Hypothalamus (tissue), 51 donors: ENCODE data around the gene ITPKB.
"Not testable (repeated sequence)": the region's sequence is repeated elsewhere in the genome, so short reads cannot be mapped to it uniquely, and the experiment has no call there.

ENCODE experiments used
- DNase-seq, 51 donors: peaks; one replicate each; lab custom pipeline; 2025; lab: John Stamatoyannopoulos, UW

The ITPKB gene

DNA sequence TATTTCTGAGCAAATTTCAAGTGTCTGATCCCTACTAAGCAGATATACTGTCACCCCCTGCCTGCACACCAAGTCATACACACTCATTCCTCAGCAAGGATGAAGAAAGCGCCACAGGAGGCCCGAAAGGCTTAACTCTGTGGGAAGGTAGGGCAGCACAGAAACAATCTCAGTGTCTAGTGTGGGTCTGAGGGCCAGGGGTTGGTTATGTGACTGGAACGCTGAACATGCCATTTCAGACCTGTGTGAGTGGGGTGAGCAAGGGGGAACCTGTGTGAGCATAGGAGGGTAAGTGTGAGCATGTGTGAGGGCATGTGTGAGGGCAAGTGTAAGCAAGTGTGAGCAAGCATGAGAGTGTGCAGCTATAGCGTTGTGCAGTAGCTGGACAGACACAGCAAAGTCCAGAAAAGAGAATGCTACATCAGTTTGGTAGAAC lies 6.2 kb downstream of the ITPKB start:
- peak in 1 of 51 donors; percentile 31 for DNase-seq

- DNase-seq = no peak
Observed at GRCh38 chr1:226731257-226731893, 7.7 kb downstream of the ITPKB start.

GRCh38 chr1:226730836-226731235 lies 8.2 kb downstream of the ITPKB start:
- no peak for DNase-seq

DNA sequence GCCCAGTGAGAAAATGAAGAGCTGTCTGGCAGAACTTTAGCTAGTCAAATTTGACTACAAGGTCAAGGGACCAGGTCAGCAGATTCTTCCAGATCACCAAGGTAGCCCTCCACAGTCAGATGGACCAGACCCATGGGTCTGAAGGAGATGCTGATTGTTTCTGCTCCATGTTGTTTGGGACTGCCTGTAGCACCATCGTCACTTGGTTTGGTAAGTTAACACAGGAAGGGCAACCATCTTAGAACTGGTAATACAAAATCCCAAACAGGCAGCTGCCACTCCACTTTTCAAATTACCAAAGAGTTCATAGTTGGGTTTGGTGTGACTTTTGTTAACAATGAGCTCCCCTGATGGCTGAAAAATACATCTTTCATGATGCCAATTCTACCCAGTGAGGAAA lies 9.0 kb downstream of the ITPKB start:
- DNase-seq = no peak

- DNase-seq = no peak
Observed at GRCh38 chr1:226728448-226728847, 10.6 kb downstream of the ITPKB start.

- DNase-seq = no peak
Observed at GRCh38 chr1:226725897-226726267, 13.2 kb downstream of the ITPKB start.

DNA sequence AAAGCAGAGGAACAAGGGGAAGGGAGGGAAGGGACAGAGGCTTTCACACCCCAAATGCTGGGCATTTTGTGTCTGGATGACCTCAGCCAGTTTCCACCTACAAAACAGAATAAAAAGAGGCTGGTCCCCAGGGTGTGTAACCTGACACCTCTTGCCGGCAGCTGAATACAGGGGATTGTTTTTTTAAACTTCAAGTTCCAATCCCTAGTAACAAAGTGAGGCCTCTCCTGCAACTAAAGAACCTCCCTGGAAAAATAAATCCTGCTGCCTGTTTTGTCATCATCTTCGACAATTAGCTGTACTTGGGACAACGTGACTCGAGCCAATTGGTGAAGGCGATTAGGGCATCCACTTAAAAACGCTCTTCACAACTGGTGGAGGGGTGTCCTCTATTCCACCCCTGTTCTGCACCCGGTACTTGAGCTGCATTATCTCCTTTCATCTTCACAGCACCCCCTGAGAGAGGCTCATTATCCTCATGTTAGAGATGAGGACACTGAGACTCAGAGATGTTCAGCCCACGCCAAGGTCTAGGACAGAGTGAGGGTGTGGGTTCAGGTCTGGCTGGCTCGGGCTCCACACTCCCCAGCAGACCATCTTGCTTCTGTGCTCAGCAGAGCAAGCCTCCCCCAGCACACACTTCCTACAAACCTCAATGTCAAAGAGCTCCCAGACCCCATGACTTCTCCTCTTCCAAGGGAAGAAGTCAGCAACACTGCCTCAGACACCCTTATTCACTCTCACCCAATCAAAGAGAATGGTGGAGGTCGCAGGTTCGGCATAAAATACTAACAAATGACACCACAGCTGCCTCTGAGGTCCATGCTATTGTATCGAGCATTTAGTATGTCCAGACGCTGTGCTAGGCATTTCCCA lies 15.2 kb downstream of the ITPKB start:
- DNase-seq = no peak

DNA sequence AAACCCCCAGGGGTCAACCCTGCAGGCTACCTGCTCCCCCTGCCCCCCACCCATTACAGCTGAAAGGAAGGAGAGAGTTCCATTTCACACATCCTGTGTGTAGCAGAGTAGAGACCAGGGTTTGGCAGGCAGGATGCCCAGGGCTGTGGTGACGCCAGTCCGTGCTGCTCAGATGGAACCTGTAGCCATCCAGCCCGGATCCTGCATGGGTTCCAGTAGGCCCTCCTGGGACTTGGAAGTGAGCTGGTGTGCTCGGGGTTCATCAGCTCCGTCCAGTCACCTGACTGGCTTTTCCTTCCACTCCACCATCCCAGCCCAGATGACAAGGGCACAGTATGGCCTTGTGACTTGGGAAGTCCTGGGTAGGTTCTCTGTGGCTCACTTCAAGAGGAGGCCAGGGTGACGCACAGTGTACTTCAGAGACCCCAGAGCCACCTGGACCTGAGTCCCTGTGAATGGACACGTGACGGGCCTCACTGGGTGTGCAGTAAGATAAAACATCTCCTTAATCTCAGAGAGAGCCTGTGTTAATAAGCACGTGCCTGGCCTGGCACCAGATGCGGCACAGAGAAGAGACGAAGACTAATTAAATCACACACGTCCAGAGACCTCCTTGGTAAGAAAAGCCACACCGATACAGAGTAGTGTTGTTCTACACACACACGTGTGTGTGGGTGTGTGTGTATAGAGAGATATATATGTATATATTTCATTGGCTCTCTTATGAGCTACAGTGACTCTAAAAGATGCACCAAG lies 16.0 kb downstream of the ITPKB start:
- DNase-seq = peak in 1 of 51 donors; percentile 41

GRCh38 chr1:226722240-226722900 lies 16.7 kb downstream of the ITPKB start:
- peak in 8 of 51 donors; percentile 44 to 65 (median 50) for DNase-seq

DNA sequence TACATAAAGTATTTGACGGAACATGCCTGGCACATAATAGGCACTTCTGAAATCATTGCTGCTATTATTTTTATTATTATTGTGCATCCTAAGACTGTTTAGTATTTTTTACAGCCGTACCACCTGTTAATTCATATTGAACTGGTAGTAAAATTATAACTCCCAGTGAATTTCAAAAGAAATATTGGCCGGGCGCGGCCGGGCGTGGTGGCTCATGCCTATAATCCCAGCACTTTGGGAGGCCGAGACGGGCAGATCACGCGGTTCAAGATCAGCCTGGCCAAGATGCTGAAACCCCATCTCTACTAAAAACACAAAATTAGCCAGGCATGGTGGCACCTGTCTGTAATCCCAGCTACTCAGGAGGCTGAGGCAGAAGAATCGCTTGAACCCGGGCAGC lies 18.5 kb downstream of the ITPKB start:
- DNase-seq = not testable (repeated sequence)

DNA sequence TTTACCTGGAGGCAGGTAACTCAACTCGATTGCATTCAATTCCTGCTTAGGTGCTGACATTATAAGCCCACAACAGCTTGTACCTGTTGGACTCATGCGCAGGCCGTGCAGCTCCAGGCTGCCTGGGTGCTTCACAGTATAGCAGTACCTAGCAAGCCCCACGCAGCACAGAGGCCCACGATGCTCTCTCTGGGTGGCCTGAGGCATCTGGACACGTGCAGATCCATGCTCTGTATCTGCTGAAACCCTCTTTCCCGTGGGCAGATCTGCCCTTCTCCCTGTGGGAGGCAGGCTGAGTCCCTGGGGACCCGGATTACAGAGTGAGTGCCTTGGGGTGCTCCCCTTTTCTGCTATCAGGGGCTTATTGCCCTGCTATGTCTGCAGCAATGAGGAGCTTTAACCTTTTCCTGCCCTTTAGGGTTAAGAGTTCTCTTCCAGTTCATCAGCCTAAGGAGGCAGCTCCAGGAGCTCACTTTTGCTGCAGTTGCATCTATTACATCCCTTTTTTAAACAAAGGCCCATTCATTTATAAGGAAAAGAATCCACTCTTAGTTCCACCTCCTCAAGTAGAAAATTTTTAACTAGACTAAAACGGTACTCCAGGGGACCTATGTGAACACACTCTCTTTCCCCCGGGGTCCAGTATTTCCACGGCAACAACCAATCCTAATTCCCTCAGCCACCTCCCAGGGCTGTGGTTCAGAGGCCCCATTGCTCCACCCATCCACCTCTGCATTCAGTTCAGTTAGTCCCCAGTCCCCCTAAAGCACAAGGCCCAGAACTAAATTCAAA lies 19.3 kb downstream of the ITPKB start:
- DNase-seq = no peak

- no peak for DNase-seq
Observed at GRCh38 chr1:226717256-226717909, 21.7 kb downstream of the ITPKB start.

DNA sequence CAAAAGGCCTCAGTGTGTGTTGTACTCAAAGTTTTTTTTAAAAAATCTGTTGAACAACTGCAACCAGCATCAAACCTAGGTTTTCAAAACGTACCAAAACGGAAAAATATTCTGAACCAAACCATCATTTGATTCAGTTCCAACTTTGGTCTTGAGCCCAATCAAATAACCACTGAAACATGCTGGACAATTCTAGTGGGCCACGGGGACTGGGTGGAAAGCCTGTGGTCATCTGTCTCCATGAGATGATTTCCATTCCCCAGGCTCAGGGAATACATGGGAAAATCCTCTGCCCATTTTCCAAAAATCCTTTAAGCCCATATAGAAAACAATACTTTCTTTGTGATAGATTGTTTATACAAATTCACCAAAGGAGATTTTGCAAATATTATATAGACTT lies 22.5 kb downstream of the ITPKB start:
- DNase-seq = no peak

DNA sequence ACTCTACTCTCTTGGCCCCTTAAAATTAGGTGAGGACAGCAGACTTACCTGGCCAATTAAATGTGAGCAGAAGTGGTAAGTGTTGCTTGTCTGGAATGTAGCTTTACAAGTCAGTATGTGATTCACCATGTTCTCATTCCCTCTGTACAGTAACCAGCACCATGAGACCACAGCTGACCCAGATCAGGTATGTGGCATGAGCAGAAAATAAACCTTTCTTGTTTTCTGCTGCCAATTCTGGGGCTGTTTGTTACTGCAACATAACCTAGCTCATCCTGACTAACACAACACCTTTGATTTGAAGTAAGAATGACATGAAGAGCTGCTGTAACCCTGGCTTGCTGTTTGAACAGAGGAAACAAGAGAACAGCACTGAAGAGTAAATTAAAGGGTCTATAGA lies 24.9 kb downstream of the ITPKB start:
- no peak for DNase-seq

DNA sequence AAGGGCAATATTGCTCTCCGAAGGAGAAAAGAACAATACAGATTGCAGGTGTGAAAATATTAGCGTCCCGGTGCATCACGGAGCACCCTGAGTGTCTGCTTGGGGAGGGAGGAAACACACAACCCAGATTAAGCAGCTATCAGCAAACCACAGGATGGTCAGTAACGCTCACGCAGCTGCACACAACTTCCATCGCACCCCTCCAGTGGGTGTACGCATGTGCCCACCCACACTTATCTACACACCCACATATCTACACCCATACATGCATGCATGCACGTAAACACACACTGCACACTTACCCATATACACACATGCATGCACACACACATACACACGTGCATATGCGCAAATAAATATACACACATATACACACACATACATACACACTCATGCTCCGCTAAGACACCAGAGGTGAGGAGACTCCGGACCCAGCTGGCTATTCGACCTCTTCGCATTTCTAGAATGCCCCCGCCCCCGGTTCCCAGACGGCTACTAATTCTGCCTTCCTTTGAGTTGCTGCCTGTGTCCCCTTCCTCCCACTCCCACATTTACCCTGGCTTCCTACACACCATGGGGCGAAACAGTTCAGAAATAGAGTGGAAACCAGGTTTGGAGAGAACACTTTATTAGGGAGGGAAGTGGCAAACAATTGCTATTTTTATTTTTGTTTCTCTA lies 26.2 kb downstream of the ITPKB start:
- no peak for DNase-seq

GRCh38 chr1:226711976-226712741 lies 26.9 kb downstream of the ITPKB start:
- no peak for DNase-seq

DNA sequence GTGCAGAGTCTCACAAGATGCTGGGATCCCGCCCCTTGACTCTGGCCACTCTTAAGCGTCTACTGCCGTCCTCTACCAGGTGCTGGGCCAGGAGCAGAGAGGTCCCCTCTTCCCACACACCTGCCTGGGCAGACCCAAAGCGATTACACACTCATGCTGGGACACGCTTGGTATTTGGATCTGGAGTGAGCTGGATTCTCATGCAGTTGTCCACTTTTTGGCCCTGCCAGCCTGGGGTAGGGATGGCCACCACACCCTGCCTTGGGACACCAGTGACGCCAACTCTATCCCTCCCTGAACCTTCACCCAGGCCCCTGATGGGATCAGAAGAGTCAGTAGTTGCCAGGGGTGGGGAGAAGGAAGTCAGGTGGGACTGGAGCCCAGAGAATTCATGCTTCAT lies 28.6 kb downstream of the ITPKB start:
- DNase-seq = no peak

DNA sequence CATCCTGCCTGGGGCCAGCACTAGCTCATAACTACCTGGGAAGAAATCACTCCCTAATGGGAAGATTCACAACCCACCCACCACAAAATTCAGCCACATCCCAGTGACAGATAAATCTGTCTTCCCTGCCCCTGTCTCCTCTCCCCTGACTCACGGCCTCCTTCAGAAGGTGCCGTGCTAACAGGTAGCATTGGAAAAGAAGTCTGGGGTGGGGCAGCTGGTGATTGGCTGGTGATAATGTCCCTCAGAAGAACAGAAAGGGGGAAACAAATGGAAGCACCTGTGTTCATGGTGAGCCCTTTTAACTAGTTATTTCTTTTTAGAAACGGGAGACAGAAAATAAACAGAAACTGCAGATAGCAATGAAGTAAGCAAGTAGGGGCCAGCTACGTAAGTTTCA lies 29.1 kb downstream of the ITPKB start:
- no peak for DNase-seq
